Activated gamma-delta T cell treated with anti-CD3 and anti-CD28 coated beads, Interleukin-2, amount 50 U/mL, for 16 hours (primary cell): Measurements from ENCODE around the gene PCBP3.

Experiments used
- DNase-seq: peaks from one replicate; pipeline ENCODE4 v3.0.0-alpha.2; 2020; ENCODE audit warnings: low read depth

PCBP3 gene

DNA sequence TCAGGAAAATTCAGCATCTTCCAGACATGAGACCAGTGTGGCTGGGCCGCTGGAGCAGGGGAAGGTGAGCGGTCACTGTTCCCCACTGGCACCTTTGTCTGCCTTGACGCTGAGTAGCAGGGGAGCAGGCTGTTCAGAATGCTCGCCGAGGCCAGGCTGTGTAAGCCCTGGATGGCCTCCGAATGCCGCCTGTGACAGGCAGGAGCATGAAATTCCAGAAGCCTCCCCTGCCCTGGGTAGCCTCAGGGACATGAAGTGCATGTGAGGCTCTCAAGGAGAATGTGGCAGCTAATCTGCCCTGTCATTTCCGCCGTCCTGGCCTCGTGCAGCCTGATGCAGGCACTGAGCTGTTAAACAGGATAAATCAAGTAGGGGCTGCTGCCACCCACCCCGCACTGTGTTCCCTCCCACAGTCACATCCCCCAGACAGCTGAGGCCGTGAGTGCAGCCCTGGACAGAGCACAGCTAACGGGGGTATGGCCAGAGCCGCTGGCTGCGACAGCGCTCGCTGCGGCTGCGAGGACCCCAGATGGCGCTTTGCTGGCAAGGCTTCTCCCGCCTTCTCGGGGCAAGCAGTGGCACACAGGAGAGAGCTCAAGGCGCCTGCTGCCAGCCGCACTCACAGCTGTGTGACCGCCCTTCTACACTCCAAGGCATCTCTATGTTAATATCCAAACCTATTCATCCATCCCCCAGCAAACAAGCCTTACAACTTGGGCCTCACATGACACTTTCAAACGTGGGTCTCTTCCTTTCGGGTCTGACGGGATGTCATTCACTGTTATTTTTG lies 233.1 kb downstream of the PCBP3 start:
- DNase-seq = no peak

DNA sequence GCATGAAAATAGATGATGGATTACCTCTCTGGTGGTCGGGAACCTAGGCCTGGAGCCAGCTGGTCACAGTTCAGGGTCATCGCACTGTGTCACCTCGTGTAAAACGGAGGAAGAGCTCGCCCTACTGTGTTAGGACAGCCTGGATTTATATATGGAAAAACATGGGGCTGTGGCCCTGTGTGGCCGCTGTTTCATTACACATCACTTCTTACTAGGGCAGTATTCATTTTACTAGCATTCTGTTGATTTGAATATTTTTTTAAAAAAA lies 233.6 kb downstream of the PCBP3 start:
- no peak for DNase-seq

DNA sequence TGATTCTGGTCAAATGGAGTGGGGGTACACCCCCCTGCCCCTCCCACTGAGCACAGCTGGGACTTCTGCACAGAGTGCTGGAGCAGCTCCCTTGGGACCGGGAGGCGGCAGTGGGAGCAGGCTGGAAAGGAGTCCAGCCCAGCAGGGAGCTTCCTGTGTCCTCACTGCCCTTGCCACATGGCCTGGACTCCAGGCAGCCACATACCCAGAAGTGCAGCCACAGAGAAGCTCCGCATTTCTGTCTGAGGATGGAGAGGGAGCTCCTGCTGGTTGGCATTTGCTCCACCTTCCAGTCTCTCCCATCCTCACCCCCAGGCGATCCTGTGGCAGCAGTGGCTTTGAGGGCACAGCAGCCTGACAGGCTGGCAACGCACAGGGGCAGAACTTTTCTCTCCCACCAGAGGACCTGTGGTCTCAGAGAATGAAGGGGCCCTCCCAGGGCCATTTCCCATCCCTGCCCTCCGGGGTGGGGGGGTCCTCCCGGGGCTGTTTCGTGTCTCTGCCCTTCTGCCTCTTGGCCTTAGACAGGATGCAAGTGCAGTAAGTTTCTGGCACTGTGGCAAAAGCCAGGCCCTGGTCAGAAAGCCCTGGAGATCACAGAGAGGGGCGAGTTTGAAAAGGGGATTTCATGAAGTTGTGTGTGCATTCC lies 234.4 kb downstream of the PCBP3 start:
- no peak for DNase-seq

GRCh38 chr21:45880097-45881068 lies 236.9 kb downstream of the PCBP3 start:
- DNase-seq = peak; percentile 48

GRCh38 chr21:45882645-45883044 lies 239.1 kb downstream of the PCBP3 start:
- DNase-seq = no peak

DNA sequence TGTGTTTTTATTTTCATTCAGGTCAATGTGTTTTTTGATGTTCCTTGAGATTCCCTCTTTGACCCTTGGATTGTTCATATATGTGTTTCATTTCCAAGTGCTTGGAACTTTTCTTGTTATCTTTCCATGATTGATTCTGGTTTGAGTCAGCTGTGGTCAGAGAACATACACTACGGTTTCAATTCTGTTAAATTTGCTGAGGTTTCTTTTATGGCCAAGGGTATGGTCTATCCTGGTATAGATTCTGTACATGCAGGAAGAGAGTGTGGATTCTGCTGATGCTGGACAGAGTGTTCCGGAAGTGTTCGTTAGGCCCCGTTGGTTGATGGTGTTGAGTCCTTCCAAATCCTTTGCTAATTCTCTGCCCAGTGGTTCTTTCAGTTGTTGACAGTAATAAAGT lies 239.6 kb downstream of the PCBP3 start:
- DNase-seq = no peak

DNA sequence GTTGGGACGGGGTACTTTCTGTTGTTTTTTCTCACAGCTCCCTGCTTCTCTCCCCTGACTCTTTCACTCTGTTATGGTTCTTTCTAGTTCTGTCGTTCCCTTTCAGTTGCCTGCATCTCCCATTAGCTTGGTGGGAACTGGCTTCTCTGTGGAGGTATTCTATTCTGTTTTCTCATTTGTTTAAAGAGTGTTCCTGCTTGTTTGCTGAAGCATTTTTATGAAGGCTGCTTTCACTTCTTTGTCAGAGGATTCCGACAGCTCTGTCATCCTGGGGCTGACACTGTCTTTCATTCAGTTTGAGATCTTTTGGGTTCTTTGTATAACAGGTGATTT lies 242.0 kb downstream of the PCBP3 start:
- no peak for DNase-seq

DNA sequence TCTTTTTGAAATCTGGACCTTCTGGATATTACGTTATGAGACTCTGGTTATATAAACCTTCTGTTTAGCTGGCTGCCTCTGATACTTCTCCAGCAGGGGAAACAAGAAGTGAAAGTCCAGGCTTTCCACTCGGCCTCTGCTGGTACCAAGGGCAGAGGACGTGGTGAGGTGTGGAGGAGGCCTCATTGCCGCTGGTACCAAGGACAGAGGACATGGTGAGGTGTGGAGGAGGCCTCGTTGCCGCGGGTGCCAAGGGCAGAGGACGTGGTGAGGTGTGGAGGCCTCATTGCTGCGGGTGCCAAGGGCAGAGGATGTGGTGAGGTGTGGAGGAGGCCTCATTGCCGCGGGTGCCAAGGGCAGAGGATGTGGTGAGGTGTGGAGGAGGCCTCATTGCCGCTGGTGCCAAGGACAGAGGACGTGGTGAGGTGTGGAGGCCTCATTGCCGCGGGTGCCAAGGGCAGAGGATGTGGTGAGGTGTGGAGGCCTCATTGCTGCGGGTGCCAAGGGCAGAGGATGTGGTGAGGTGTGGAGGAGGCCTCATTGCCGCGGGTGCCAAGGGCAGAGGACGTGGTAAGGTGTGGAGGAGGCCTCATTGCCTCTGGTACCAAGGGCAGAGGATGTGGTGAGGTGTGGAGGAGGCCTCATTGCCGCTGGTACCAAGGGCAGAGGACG lies 242.5 kb downstream of the PCBP3 start:
- peak; percentile 31 for DNase-seq

- no peak for DNase-seq
Measured at GRCh38 chr21:45886610-45887026, 243.1 kb downstream of the PCBP3 start.

GRCh38 chr21:45887120-45887611 lies 243.6 kb downstream of the PCBP3 start:
- no peak for DNase-seq

GRCh38 chr21:45887788-45888187 lies 244.3 kb downstream of the PCBP3 start:
- DNase-seq = no peak

DNA sequence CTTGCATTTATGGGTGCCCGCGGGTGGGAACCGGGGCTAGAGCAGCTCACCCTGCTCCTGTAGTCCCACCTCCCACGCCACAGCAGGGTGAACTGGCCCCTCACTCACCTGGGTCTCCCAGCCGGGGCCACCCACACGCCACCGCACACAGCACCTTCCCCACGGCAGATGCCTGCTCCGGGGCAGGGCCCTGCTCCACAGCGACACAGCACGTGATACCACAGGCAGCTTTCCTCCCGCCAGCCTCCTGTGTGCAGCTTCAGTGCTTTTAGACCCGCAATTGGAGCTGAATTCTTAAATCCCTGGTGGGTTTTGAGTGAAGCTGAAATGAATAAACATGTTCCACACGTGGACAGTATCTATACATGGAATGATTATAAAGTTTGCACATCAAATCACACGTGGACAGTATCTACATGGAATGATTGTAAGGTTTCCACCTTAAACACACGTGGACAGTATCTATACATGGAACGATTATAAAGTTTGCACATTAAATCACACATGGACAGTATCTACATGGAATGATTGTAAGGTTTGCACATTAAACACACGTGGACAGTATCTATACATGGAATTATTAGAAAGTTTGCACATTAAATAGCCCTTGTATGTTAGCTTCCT lies 245.0 kb downstream of the PCBP3 start:
- no peak for DNase-seq

- DNase-seq = no peak
Measured at GRCh38 chr21:45889256-45889655, 245.7 kb downstream of the PCBP3 start.

GRCh38 chr21:45889961-45890360 lies 246.4 kb downstream of the PCBP3 start:
- DNase-seq = no peak

- DNase-seq = no peak
Measured at GRCh38 chr21:45891388-45892155, 248.0 kb downstream of the PCBP3 start.

DNA sequence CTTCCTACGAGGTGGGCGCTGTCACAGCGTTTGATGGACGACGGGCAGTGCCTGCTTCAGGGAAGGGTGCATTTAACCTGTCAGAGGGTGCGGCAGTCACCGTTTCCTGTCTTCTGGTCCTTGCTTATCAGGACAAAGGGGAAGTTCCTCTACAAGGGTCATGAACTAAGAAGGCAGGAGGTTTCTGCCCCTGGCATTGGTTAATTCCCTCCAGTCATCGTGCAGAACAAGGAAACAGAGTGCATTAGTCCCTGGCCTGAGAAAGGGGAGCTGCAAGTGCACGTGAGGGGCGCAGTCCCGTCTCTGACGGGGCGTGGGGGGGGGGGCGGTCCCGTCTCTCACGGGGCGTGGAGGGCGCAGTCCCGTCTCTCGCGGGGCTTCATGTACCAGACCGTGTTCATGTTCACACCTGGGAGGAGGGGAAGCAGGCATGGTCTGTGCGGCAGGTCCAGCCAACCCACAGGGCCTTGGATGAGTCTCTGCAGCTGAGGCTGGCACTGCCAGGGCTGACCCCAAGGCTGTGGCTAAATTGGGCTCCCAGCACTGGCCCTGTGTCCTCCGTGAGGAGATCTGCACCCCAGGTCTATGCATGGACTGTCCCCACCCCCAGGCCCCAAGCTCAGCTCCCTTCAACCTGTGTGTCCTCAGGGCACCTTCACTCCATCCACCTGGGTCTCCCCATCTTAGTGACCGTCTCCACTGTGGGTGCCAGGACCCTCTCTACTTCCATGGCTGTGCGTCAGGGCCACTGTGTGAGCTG lies 248.8 kb downstream of the PCBP3 start:
- no peak for DNase-seq

- DNase-seq = no peak
Measured at GRCh38 chr21:45892916-45893739, 249.6 kb downstream of the PCBP3 start.

DNA sequence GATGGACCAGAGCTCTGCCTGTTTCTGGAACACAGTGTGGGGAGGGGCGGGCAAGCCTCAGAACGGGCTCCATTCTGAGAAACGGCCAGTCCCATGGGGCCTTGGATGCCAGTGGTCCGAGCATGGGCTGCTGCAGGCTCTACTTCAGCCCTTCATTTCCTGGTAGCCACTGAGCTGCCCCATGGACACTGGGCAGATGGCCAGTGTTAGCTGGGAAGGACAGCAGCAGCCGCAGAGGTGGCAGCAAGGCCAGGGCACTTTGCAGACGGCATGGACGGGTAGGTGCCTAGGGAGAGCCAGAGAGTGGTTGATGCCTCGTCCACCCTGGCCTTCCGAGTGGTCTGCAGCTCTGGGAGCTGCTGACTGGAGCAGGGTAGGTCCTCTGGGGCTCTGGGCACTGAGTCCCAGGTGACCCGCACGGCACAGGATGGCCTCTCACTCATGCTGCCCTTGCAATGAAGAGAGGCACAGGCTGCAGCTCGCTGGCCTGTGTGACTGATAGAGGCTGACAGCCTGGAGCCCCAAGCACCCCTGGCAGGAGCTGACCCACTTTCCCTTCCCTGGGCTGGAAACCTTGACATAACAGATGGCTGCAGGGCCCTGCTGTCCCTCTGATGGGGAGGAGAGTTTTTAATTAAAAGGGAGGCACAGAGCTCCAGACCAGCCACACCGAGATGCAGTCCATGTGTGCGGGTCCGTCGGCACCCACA lies 250.4 kb downstream of the PCBP3 start:
- no peak for DNase-seq

DNA sequence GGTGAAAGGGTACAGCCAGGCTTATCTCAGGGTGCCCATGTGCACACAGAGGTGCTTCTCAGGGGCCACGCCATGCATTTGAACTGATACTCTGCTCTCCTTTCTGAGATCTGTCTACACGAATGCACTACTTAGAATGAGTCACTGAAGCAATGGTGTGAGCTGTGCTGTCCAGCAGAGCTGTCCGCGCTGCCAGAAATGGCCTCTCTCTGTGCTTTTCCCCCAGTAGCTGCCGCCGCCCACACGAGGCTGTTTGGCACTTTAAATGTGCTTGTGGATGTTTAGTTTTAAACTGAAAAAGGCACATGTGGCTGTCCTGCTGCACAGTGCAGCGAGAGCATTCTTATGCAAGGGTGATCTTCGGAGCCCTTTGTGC lies 250.9 kb downstream of the PCBP3 start:
- no peak for DNase-seq
